Spleen (tissue), 11 donors: ENCODE measurements around the gene B3GNT9. TPM values are rescaled to one million over a fixed set of nuclear protein-coding genes. Genes with fewer than 3 reads are reported as not detected.

ENCODE experiments used
- DNase-seq: peaks from one replicate; pipeline ENCODE4 v3.0.0-alpha.2; 2020
- H3K27ac ChIP-seq, 8 donors: fragments of 200-600 bp; sonication (generic) in 7 of 8; 1 replicate in 4 of 8; 2 replicates in 4 of 8; pipeline versions ENCODE4 v1.5.0 to v1.8.0; 2016 to 2021; ENCODE audit warnings: inconsistent platforms in 4 of 8, mild to moderate bottlenecking in 4 of 8, moderate library complexity in 1 of 8
- H3K27me3 ChIP-seq, 7 donors: fragments of 200-600 bp; sonication (generic) in 6 of 7; replicated peaks in 1 of 7; 1 replicate in 4 of 7; 2 replicates in 3 of 7; pipeline versions ENCODE4 v1.5.0 to v1.8.0; 2016 to 2021; ENCODE audit warnings: inconsistent platforms in 3 of 7, mild to moderate bottlenecking in 1 of 7
- H3K36me3 ChIP-seq, 6 donors: fragments of 200-600 bp; sonication (generic) in 5 of 6; 1 replicate in 4 of 6; 2 replicates in 2 of 6; pipeline versions ENCODE4 v1.5.0 to v1.8.0; 2016 to 2021; ENCODE audit warnings: inconsistent platforms in 2 of 6
- H3K4me1 ChIP-seq, 6 donors: fragments of 200-600 bp; sonication (generic) in 5 of 6; 1 replicate in 3 of 6; 2 replicates in 3 of 6; pipeline versions ENCODE4 v1.5.0 to v1.8.0; 2016 to 2021; ENCODE audit warnings: inconsistent platforms in 3 of 6
- H3K4me3 ChIP-seq, 8 donors: fragments of 200-600 bp; sonication (generic) in 7 of 8; 1 replicate in 4 of 8; 2 replicates in 4 of 8; pipeline versions ENCODE4 v1.5.0 to v1.8.0; 2016 to 2021; ENCODE audit warnings: inconsistent platforms in 4 of 8, mild to moderate bottlenecking in 4 of 8, moderate library complexity in 2 of 8
- H3K9me3 ChIP-seq, 8 donors: fragments of 200-600 bp; sonication (generic) in 7 of 8; 1 replicate in 4 of 8; 2 replicates in 4 of 8; pipeline versions ENCODE4 v1.5.0 to v1.8.0; 2016 to 2021; ENCODE audit warnings: inconsistent platforms in 4 of 8
- CTCF ChIP-seq, 11 experiments: fragments of 200-600 bp in 7 of 11; fragments of 450-650 bp in 4 of 11; sonication (generic) in 4 of 11; IDR thresholded peaks in 8 of 11; conservative IDR thresholded peaks in 3 of 11; 1 replicate in 7 of 11; 2 replicates in 4 of 11; pipeline versions ENCODE4 v1.4.0 to v1.8.0; 2016 to 2021; ENCODE audit warnings: antibody characterized with exemption in 11 of 11, inconsistent platforms in 4 of 11, mild to moderate bottlenecking in 1 of 11
- POLR2A ChIP-seq, 3 donors: fragments of 450-650 bp; IDR thresholded peaks; one replicate each; pipeline ENCODE4 v1.5.1; 2017; ENCODE audit warnings: antibody characterized with exemption in 3 of 3, mild to moderate bottlenecking in 1 of 3
- POLR2AphosphoS5 ChIP-seq, 3 donors: sonication (generic); formaldehyde crosslinking; IDR thresholded peaks; one replicate each; pipeline ENCODE4 v1.5.1; 2017; ENCODE audit warnings: antibody characterized with exemption in 3 of 3
- WGBS, 5 donors: extraction: QIAGEN DNeasy Blood & Tissue Kit in 3 of 5; methylation state at CpG; one replicate each; pipeline versions ENCODE4 v1.1.5 to v1.1.7; 2013 to 2018; 5-methylcytosine and 5-hydroxymethylcytosine counted together
- intact Hi-C: fragments of 100-400 bp; cut with DNase I; formaldehyde crosslinking; loops from one replicate; pipeline ENCODE4 v1.15.0; 2023; ENCODE audit warnings: low total_unique reads
- polyA plus RNA-seq, 3 donors: library from polyadenylated mRNA; stranded (reverse); fragments of 200-250 nt; gene quantifications; one replicate each; pipeline ENCODE4 v1.2.1, GENCODE V29; 2013
- total RNA-seq, 7 donors: library from RNA; depleted of rRNA in 3 of 7; stranded (reverse); fragments of >200 nt in 3 of 7; fragmentation: NEBNext Ultra II Directional in 4 of 7; extraction: Animal tissue kit (Norgen Biotek cat#: 25700) in 4 of 7; gene quantifications; one replicate each; pipeline versions ENCODE4 v1.1.0 to v1.2.1, GENCODE V29; 2016 to 2021
- donor health status: healthy with polysubstance abuse.
- donor health status: DM: no; HTN: no; CAD: no; lungs with moderate emphysema.
- donor health status: DM: no; HTN: no; CAD: no.
- donor health status: Bipolar disorder and iron deficiency.
- donor health status: healthy.
- donor health status: DM: no; HTN: no; CAD: no.
- donor health status: DM: yes; HTN: yes; CAD: no.

Gene B3GNT9
- total and polyA plus RNA-seq, 10 donors, result 2.0 to 15.3 (median 7.6) TPM

- Histone ChIP-seq H3K27ac (no peak overlapping the region), H3K27me3 (no peaks in the 10 kb centered on the region), H3K4me1 (peaks cover 11 to 88% (median 41%) of the 10 kb centered on the region in 6 donors), H3K4me3 (no peak overlapping the region), H3K36me3 (peaks cover 0 to 37% (median 3%) of the 10 kb centered on the region in 6 donors), H3K9me3 (no peaks in the 10 kb centered on the region)
- TF ChIP-seq POLR2AphosphoS5 (IDR thresholded peaks at IDR 0.05) (no peak), CTCF (IDR thresholded peaks at IDR 0.05 in 8 of 11, conservative IDR thresholded peaks at IDR 0.05 in 3 of 11) (no peak), POLR2A (IDR thresholded peaks at IDR 0.05) (no peak)
- intact Hi-C loops, result no loop called here
- WGBS, 5 donors, result 81 to 91% (median 87%) methylated on average over 4 of the region's 4 CpGs
- DNase-seq, result no peak
Observed at GRCh38 chr16:67112591-67113399, 38.0 kb downstream of the B3GNT9 start.

GRCh38 chr16:67111951-67112444 is 38.8 kb downstream of the B3GNT9 start:
- WGBS, 5 donors, result 72 to 81% (median 76%) methylated on average over 4 of the region's 4 CpGs
- H3K27me3 ChIP-seq, result no peaks in the 10 kb centered on the region
- peak overlapping the region in 1 of 8 donors; percentile 99 for H3K4me3 ChIP-seq
- H3K4me1 ChIP-seq, result peaks cover 11 to 81% (median 40%) of the 10 kb centered on the region in 6 donors
- H3K27ac ChIP-seq, result peak overlapping the region in 1 of 8 donors; percentile 90
- no peak for DNase-seq
- no peak for TF ChIP-seq CTCF (IDR thresholded peaks at IDR 0.05 in 8 of 11, conservative IDR thresholded peaks at IDR 0.05 in 3 of 11)
- TF ChIP-seq POLR2A (IDR thresholded peaks at IDR 0.05), result no peak
- no peaks in the 10 kb centered on the region for H3K9me3 ChIP-seq
- intact Hi-C loops, result no loop called here
- peaks cover 0 to 37% (median 3%) of the 10 kb centered on the region in 6 donors for H3K36me3 ChIP-seq

- Histone ChIP-seq H3K27me3 (no peaks in the 10 kb centered on the region), H3K9me3 (no peaks in the 10 kb centered on the region), H3K4me3 (peak within 1 kb of the TSS; percentile 67 to 99 (median 97)), H3K36me3 (peaks cover 0 to 20% (median 0%) of the 10 kb centered on the region in 6 donors), H3K4me1 (peaks cover 11 to 76% (median 42%) of the 10 kb centered on the region in 6 donors), H3K27ac (peak within 1 kb of the TSS; percentile 49 to 90 (median 86))
- TF ChIP-seq POLR2AphosphoS5 (IDR thresholded peaks at IDR 0.05) (peak; percentile 92 to 95 (median 94)), CTCF (IDR thresholded peaks at IDR 0.05 in 8 of 11, conservative IDR thresholded peaks at IDR 0.05 in 3 of 11) (peak in 3 of 11 experiments; percentile 10 to 22 (median 21)), POLR2A (IDR thresholded peaks at IDR 0.05) (peak in 2 of 3 donors; percentile 48 to 52)
- intact Hi-C loops, result no loop called here
- peak; percentile 99 for DNase-seq
- 3 to 6% (median 5%) methylated on average over 29 to 63 of the region's 63 CpGs for WGBS, 5 donors
Observed at GRCh38 chr16:67109407-67110135, 41.2 kb downstream of the B3GNT9 start, which contains the start of gene PHAF1. Gene PHAF1, plus strand, starts transcription at chr16:67109941. Its CDS starts 235 bp downstream, at chr16:67110176.
